ENCODE measurements around the gene KLHL29. TPM values are rescaled to one million over a fixed set of nuclear protein-coding genes. Genes with fewer than 3 reads are reported as not detected.

Gene KLHL29
- total RNA-seq, 1 experiment from 2014 or later = 16.7 TPM

- ATAC-seq = no peak
- RAD21 ChIA-PET (ENCODE audit: low non-redundant PET in 1 of 2, low total read pairs in 2 of 2, uncharacterized antibody in 2 of 2, unreplicated experiment in 2 of 2) = no interaction called here
Measured at GRCh38 chr2:23574919-23575654, 190.1 kb downstream of the KLHL29 start.

More at GRCh38 chr2:23574919-23575654, 190.1 kb downstream of the KLHL29 start:
- Histone ChIP-seq H4K20me1 (ENCODE audit: insufficient read depth) (no peaks in the 10 kb centered on the region), H3K4me2 (ENCODE audit: low read length) (no peak overlapping the region), H3K79me2 (ENCODE audit: insufficient read depth, low read length) (no peaks in the 10 kb centered on the region), H3K27me3 (ENCODE audit: insufficient read depth, low read length) (no peaks in the 10 kb centered on the region), H3K4me1 (ENCODE audit: control insufficient read depth in 1 of 2, insufficient read depth in 2 of 2, low read length in 2 of 2) (no peaks in the 10 kb centered on the region), H3K9me2 (ENCODE audit: insufficient read depth) (no peaks in the 10 kb centered on the region), H2AFZ (ENCODE audit: low read depth, low read length, poor library complexity, severe bottlenecking) (no peak overlapping the region), H3K9me3 (ENCODE audit: control insufficient read depth in 1 of 2, insufficient read depth in 1 of 2, low read depth in 1 of 2, low read length in 2 of 2) (no peaks in the 10 kb centered on the region), H3K27ac (ENCODE audit: low read depth, low read length) (no peak overlapping the region), H3K4me3 (replicated peaks in 1 of 2; ENCODE audit: low read depth in 1 of 2, low read length in 2 of 2) (no peak overlapping the region), H3K36me3 (ENCODE audit: control insufficient read depth in 1 of 2, insufficient read depth in 2 of 2, low read length in 2 of 2) (no peaks in the 10 kb centered on the region), H3K9ac (ENCODE audit: low read length) (no peak overlapping the region)
- no peak for TF ChIP-seq JUND (IDR thresholded peaks at IDR 0.05)
- TF ChIP-seq ATF3 (IDR thresholded peaks at IDR 0.05) = no peak
- no peak for TF ChIP-seq ELF1 (IDR thresholded peaks at IDR 0.05; ENCODE audit: borderline replicate concordance, low read depth)
- TF ChIP-seq, protein P1, sequence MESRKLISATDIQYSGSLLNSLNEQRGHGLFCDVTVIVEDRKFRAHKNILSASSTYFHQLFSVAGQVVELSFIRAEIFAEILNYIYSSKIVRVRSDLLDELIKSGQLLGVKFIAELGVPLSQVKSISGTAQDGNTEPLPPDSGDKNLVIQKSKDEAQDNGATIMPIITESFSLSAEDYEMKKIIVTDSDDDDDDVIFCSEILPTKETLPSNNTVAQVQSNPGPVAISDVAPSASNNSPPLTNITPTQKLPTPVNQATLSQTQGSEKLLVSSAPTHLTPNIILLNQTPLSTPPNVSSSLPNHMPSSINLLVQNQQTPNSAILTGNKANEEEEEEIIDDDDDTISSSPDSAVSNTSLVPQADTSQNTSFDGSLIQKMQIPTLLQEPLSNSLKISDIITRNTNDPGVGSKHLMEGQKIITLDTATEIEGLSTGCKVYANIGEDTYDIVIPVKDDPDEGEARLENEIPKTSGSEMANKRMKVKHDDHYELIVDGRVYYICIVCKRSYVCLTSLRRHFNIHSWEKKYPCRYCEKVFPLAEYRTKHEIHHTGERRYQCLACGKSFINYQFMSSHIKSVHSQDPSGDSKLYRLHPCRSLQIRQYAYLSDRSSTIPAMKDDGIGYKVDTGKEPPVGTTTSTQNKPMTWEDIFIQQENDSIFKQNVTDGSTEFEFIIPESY (IDR thresholded peaks at IDR 0.05; ENCODE audit: extremely low read depth, insufficient replicate concordance, low read length) = no peak
- no peak for TF ChIP-seq ZFX (IDR thresholded peaks at IDR 0.05)
- no peak for TF ChIP-seq SIN3A (IDR thresholded peaks at IDR 0.05; ENCODE audit: low read depth)
- TF ChIP-seq SP1 (IDR thresholded peaks at IDR 0.05; ENCODE audit: low read depth) = no peak
- no peak for TF ChIP-seq FOSL1 (IDR thresholded peaks at IDR 0.05; ENCODE audit: low read depth)
- no peak for TF ChIP-seq EGR1 (IDR thresholded peaks at IDR 0.05; ENCODE audit: low read depth)
- TF ChIP-seq RAD21 (IDR thresholded peaks at IDR 0.05; ENCODE audit: low read depth) = no peak
- no peak for TF ChIP-seq POLR2AphosphoS5 (IDR thresholded peaks at IDR 0.05; ENCODE audit: low read depth, low read length)
- TF ChIP-seq POLR2A (IDR thresholded peaks at IDR 0.05; ENCODE audit: borderline replicate concordance, extremely low read depth, insufficient read depth, insufficient read length) = no peak
- TF ChIP-seq, protein P2, sequence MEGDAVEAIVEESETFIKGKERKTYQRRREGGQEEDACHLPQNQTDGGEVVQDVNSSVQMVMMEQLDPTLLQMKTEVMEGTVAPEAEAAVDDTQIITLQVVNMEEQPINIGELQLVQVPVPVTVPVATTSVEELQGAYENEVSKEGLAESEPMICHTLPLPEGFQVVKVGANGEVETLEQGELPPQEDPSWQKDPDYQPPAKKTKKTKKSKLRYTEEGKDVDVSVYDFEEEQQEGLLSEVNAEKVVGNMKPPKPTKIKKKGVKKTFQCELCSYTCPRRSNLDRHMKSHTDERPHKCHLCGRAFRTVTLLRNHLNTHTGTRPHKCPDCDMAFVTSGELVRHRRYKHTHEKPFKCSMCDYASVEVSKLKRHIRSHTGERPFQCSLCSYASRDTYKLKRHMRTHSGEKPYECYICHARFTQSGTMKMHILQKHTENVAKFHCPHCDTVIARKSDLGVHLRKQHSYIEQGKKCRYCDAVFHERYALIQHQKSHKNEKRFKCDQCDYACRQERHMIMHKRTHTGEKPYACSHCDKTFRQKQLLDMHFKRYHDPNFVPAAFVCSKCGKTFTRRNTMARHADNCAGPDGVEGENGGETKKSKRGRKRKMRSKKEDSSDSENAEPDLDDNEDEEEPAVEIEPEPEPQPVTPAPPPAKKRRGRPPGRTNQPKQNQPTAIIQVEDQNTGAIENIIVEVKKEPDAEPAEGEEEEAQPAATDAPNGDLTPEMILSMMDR (IDR thresholded peaks at IDR 0.05 in 2 of 3, conservative IDR thresholded peaks at IDR 0.05 in 1 of 3; ENCODE audit: borderline replicate concordance in 1 of 3, insufficient read depth in 1 of 3, low read depth in 2 of 3, low read length in 2 of 3) = no peak
- no peak for TF ChIP-seq ZNF274 (IDR thresholded peaks at IDR 0.05; ENCODE audit: low read depth, low read length)
- no peak for TF ChIP-seq EZH2phosphoT487 (IDR thresholded peaks at IDR 0.05; ENCODE audit: borderline replicate concordance)
- ChIA-PET CTCF (no interaction called here), POLR2A (no interaction called here)
- no peak for DNase-seq (ENCODE audit: low read depth, low spot score)
- intact Hi-C loops (cut with micrococcal nuclease) = no loop called here
- no TSS peak for BruUV-seq (replicated peaks)
